NCI-H1105 treated with DMSO at 0.1 percent for 48 hours (cell line): Measurements from ENCODE around the gene TBX2.

Experiments used
- DNase-seq: peaks from one replicate; lab custom pipeline; 2025; lab: John Stamatoyannopoulos, UW

TBX2 gene

GRCh38 chr17:61387511-61388305 lies 11.9 kb upstream of the TBX2 start:
- no peak for DNase-seq

- no peak for DNase-seq
Observed at GRCh38 chr17:61388561-61389356, 10.9 kb upstream of the TBX2 start.

- no peak for DNase-seq
Observed at GRCh38 chr17:61389670-61390478, 9.8 kb upstream of the TBX2 start.

GRCh38 chr17:61390479-61390791 lies 9.2 kb upstream of the TBX2 start:
- DNase-seq = no peak

- no peak for DNase-seq
Observed at GRCh38 chr17:61391595-61392291, 7.9 kb upstream of the TBX2 start.

- no peak for DNase-seq
Observed at GRCh38 chr17:61392679-61393078, 7.0 kb upstream of the TBX2 start.

GRCh38 chr17:61393550-61393903 lies 6.1 kb upstream of the TBX2 start:
- no peak for DNase-seq

GRCh38 chr17:61393904-61394629 lies 5.6 kb upstream of the TBX2 start:
- no peak for DNase-seq

GRCh38 chr17:61394630-61395408 lies 4.8 kb upstream of the TBX2 start:
- DNase-seq = no peak

GRCh38 chr17:61395409-61395982 lies 4.1 kb upstream of the TBX2 start:
- DNase-seq = no peak

- no peak for DNase-seq
Observed at GRCh38 chr17:61395983-61396585, 3.6 kb upstream of the TBX2 start.

- no peak for DNase-seq
Observed at GRCh38 chr17:61396586-61397085, 3.0 kb upstream of the TBX2 start.

- no peak for DNase-seq
Observed at GRCh38 chr17:61397086-61397842, 2.4 kb upstream of the TBX2 start.

GRCh38 chr17:61398721-61399130 lies 917 bp upstream of the TBX2 start:
- DNase-seq = no peak

- no peak for DNase-seq
Observed at GRCh38 chr17:61400066-61400716, 548 bp downstream of the TBX2 start.

- no peak for DNase-seq
Observed at GRCh38 chr17:61400717-61401388, 1.2 kb downstream of the TBX2 start.

GRCh38 chr17:61401389-61402072 lies 1.9 kb downstream of the TBX2 start:
- no peak for DNase-seq
